Fibroblast of upper back skin (primary cell): ENCODE results near the gene ADAMTSL2.

Source experiments
- DNase-seq: peaks from one replicate; pipeline ENCODE4 v3.0.0-alpha.2; 2013

ADAMTSL2 gene

GRCh38 chr9:133536536-133536935, 2.0 kb downstream of the ADAMTSL2 start:
- DNase-seq, result no peak

- no peak for DNase-seq
Measured at GRCh38 chr9:133537257-133537656, 2.8 kb downstream of the ADAMTSL2 start.

- DNase-seq, result no peak
Measured at GRCh38 chr9:133538176-133538575, 3.7 kb downstream of the ADAMTSL2 start.

GRCh38 chr9:133538851-133539833, 4.6 kb downstream of the ADAMTSL2 start:
- no peak for DNase-seq

- DNase-seq, result no peak
Measured at GRCh38 chr9:133539991-133540697, 5.6 kb downstream of the ADAMTSL2 start.

- DNase-seq, result no peak
Measured at GRCh38 chr9:133540698-133541025, 6.2 kb downstream of the ADAMTSL2 start.

- no peak for DNase-seq
Measured at GRCh38 chr9:133542002-133542401, 7.5 kb downstream of the ADAMTSL2 start.

- no peak for DNase-seq
Measured at GRCh38 chr9:133543772-133544467, 9.4 kb downstream of the ADAMTSL2 start.

GRCh38 chr9:133545494-133546286, 11.2 kb downstream of the ADAMTSL2 start:
- no peak for DNase-seq

GRCh38 chr9:133546287-133546680, 11.8 kb downstream of the ADAMTSL2 start:
- no peak for DNase-seq

- DNase-seq, result no peak
Measured at GRCh38 chr9:133547116-133547515, 12.6 kb downstream of the ADAMTSL2 start.

- no peak for DNase-seq
Measured at GRCh38 chr9:133551446-133551845, 16.9 kb downstream of the ADAMTSL2 start.

GRCh38 chr9:133552236-133552635, 17.7 kb downstream of the ADAMTSL2 start:
- no peak for DNase-seq

- DNase-seq, result no peak
Measured at GRCh38 chr9:133553123-133553522, 18.6 kb downstream of the ADAMTSL2 start.

- DNase-seq, result no peak
Measured at GRCh38 chr9:133553973-133554713, 19.6 kb downstream of the ADAMTSL2 start.

- DNase-seq, result no peak
Measured at GRCh38 chr9:133554729-133555128, 20.2 kb downstream of the ADAMTSL2 start.

GRCh38 chr9:133556354-133556753, 21.9 kb downstream of the ADAMTSL2 start:
- no peak for DNase-seq

- no peak for DNase-seq
Measured at GRCh38 chr9:133557581-133557980, 23.1 kb downstream of the ADAMTSL2 start.

- peak; percentile 89 for DNase-seq
Measured at GRCh38 chr9:133558191-133559126, 24.0 kb downstream of the ADAMTSL2 start.

- no peak for DNase-seq
Measured at GRCh38 chr9:133560311-133560710, 25.8 kb downstream of the ADAMTSL2 start.

- no peak for DNase-seq
Measured at GRCh38 chr9:133560944-133561343, 26.4 kb downstream of the ADAMTSL2 start.
